ENCODE data around the gene KIAA0586.
"Not testable (repeated sequence)": the region's sequence is repeated elsewhere in the genome, so short reads cannot be mapped to it uniquely, and the experiment has no call there.

KIAA0586 gene

DNA sequence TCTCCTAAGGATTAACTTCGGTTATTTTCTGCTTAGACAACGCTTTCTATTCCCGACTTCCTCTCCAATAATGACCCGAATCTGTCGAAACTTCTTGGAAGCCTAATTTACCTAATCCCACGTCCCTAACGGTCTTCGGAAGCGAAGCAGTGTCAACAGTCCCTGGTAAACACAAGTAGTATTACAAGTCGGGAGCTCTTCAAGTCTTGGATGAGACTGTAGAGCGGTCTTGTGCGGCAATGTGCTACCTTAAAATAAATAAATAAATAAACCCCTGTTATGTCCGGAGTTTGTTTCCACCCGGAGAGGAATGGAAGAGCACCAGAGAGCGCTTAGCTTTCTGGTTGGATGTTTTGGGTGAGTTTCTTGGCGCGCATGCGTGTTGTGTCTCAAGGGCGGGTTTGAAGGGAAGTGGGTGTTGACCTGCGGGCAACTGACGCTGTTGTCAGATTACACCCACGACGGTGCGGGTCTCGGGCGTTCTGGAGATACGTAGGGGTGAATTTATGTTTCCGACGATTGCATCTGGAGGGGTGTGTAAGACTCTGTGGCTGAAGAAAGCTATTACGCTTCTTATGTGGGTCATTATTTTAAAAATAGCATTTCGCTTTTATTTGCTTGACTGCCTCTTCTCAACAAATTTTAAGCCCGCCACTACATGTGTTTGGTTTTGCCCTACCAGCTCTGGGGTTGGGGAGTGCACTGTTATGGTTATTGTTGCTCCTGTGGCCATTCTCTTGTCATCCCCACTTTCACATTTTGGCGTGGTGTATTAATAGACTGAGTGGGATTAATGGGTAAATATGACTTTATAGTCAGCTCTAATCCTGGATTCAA is at the start of gene KIAA0586, which contains the start of gene TIMM9:
Gene KIAA0586, plus strand, starts transcription at position 439 of the 837 bp plus-strand sequence. CDS start 546 bp downstream, outside the sequence.
Gene TIMM9, minus strand, starts transcription at position 251 of the 837 bp plus-strand sequence. CDS start 15,586 bp downstream, outside the sequence.
- DNase-seq, result peak; percentile 98

DNA sequence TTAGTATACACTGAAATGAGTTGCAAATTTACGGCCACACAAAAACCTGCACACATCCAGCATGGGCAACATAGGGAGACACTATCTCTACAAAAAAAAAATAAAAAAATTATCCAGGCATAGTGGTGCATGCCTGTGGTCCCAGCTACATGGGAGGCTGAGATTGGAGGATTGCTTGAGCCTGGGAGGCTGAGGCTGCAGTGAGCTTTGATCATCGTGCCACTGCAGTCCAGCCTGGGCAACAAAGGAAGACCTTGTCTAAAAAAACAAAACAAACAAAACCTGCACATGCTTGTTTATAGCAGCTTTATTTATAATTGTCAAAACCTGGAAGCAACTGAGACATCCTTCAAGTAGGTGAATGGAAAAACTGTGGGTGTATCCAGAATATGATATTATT is 36.7 kb upstream of the KIAA0586 start:
- no peak for DNase-seq

DNA sequence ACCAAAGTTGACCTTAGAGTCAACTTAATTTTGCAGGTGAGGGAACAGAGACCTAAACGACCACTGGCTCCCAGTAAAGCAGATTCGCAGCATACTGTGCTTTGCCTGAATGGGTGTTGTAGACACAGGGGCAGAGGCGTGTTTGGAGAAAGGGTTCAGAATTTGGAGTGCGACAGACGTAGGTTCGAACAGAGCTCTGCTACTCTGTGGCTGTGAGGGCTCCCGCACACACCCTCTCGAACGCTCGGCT is 32.0 kb upstream of the KIAA0586 start:
- no peak for DNase-seq

DNA sequence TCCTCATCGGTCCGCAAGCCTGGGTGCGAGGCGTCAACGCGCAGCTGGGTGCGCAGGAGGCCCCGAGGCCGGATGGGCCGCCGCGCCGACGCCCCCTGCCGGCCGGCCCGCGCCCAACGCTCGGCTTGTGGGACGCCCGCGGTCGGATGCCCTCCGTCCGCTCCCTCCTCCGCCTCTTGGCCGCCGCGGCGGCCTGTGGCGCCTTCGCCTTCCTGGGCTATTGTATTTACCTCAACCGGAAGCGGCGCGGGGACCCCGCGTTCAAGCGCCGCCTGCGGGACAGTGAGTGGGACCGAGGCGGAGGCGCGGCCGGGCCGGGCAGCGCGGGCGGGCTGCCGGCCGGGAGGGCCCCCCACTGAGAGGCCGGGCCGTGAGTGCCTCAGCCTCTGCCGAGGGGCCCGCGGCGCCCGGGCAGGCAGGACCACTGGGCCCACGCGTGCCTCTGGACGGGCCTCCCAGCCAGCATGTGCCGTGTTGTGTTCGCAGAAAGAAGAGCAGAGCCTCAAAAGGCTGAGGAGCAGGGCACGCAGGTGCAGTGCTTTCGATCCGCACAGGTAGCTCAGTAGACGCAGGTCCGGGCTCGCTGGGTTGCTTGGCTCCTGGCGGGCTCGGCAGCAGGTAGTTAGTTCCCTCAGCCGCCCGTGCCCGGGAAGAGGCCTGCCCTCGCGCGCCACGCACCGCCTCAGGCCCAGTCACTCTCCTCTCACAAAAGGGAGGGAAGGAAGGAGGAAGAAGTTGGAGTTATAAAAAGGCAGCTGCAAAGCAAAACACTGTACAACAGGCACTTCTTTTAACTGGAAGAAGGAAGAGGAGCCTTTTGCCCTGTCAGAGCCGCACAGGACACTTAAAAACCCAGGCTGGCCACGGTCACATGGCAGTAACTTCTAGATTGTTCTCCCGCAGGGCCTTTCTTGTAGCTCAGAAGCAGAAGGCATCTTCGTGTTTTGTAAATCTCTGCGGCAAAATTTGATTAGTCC is 31.4 kb upstream of the KIAA0586 start, which contains the start of gene TOMM20L:
Gene TOMM20L, plus strand, starts transcription at position 119 of the 977 bp plus-strand sequence. Its CDS starts 28 bp downstream, at position 147.
- DNase-seq, result peak; percentile 51 to 80

DNA sequence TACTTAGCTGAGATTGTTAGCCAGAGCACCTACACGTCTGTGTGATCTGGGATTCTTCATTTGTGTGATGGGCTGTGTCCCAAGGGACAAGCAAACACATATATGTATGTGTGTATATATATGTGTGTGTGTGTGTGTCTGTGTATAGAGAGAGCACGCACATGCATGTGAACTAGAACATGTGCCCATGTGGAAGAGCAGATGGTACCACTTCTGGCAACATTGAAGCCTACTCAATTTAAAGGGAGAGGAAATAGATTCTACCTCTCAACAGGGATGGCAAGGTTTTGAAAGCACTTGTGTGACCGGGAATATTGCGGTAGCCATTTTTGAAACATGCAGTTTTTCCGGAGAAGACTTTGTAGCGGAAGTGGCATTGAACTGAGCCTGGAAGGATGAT is 30.4 kb upstream of the KIAA0586 start:
- no peak for DNase-seq

DNA sequence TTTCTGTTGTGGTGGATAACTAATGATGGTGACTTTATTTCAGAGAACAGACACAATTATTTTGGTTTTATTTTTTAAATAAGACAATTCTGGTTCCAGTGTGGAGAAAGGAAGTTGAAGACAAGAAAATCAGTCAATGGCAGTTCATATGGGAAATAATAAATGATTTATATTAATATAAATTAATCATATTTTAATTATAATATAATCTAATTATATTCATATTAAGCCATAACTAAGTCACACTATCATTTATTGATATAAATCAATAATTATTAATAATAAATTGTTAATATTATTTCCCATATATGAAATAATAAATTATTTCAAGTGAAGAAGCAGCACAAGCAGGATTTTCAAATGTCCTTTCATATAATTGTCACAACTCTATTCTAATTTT is 29.0 kb upstream of the KIAA0586 start:
- DNase-seq, result no peak

DNA sequence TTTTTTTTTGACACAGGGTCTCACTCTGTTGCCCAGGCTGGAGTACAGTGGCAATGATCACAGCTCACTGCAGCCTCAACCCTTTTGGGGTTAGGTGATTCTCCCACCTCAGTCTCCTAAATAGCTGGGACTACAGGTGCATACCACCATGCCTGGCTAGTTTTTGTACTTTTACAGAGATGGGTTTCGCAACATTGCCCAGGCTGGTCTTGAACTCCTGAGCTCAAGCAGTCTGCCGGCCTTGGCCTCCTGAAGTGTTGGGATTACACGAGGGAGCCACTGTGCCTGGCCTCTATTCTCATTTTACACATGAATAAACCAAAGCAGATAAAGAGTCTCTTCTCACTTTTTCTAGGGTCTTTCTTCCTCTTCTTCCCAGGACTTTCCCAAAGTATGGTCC is 28.6 kb upstream of the KIAA0586 start:
- DNase-seq, result no peak

DNA sequence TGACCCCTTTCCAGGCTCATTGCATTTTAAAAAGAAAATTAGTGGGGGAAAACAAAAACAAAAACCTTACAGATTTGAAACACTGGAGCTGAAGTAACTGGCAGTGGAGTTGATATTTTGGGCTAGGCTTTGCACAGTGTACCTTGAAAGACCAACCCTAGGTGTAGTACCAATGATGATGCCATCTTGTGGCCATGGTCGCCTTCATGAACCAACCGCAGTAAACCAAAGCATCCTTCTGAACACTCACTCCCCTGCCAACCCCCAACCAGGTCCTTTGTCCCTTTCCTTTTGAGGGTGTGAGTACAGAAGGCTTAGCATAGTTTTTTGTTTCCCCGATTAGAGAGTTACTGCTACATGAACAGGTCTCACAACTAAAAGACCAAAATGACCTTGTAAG is 25.9 kb upstream of the KIAA0586 start:
- DNase-seq, result no peak

DNA sequence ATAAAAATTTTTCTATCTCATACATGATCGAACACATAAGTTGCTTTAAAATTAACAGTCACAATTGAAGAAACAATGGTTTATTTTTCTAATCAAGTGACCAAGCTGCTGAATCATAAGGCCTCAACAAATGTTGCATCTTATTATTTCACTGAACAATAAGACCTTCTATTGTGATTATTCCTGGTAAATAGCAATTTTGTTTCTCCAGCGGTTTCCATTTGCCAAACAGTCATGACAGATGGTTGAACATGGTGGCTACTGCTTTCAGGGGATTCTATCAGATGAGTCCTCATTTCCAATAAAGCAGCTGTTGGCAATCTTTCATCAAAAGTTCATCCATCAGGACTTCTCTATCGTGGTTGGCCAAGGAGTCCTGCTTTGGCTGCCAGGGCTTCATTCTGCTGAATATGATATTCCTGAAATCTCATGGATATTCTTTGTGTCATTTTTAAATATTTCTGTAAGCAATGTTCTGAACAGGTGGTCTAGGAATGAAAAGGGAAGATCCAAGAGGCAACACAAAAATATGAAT is 18.8 kb upstream of the KIAA0586 start:
- DNase-seq, result no peak

DNA sequence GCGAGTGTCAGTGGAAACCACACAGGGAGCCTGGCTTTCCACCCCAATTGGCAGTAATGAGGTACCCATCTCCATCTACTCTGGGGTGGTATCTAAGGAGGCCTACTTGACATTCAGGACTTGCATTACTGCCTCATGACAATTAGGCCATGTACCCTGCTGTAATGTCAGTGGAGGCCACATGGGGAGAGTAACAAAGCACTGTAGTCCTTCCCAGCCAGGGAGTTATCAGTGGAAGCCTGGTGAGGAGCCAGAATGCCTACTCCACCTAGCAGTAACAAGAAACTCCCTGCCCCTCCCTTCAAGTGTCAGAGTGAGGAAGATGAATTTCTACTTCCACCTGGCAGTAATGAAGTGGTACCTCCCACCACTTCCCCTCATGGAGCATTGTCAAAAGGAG is 12.7 kb upstream of the KIAA0586 start:
- no peak for DNase-seq

DNA sequence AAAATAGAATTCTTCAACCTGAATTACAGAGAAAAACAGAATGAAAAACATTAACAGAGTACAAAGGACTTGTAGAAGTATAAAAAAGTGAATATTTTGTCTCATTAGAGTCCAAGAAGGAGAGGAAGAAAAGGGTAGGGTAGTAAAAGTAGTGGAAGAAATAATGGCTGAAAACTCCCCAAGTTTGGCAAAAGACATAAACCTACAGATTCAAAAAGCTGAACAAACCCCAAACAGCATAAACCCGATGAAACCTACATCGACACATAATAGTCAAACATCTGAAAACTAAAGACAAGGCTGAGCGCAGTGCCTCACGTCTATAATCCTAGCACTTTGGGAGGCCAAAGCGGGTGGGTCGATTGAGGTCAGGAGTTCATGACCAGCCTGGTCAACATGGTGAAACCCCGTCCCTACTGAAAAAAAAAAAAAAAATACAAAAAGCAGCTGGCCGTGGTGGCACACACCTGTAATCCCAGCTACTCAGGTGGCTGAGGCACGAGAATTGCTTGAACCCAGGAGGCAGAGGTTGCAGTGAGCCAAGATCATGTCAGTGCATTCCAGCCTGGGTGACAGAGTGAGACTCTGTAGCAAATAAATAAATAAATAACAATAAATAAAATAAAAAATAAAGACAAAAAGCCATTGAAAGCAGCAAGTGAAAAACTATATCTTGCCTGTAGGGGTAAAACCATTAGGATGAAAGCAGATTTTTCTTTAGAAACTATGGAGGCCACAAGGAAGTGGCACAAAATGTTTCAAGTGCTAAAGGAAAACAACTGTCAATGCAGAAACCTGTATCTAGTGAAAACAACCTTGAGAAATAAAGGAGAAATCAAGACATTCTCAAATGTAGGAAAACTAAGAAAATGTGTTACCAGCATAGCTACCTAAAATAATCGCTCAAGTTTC is 11.6 kb upstream of the KIAA0586 start:
- DNase-seq, result no peak

DNA sequence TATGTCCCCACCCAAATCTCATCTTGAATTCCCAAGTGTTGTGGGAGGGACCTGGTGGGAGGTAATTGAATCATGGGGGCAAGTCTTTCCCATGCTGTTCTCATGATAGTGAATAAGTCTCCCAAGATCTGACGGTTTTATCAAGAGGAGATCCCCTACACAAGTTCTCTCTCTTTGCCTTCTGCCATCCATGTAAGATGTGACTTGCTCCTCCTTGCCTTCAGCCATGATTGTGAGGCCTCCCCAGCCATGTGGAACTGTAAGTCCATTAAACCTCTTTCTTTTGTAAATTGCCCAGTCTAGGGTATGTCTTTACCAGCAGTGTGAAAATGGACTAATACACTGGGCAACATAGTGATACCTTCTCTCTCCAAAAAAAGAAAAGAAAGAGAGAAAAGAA is 10.6 kb upstream of the KIAA0586 start:
- DNase-seq, result not testable (repeated sequence)

DNA sequence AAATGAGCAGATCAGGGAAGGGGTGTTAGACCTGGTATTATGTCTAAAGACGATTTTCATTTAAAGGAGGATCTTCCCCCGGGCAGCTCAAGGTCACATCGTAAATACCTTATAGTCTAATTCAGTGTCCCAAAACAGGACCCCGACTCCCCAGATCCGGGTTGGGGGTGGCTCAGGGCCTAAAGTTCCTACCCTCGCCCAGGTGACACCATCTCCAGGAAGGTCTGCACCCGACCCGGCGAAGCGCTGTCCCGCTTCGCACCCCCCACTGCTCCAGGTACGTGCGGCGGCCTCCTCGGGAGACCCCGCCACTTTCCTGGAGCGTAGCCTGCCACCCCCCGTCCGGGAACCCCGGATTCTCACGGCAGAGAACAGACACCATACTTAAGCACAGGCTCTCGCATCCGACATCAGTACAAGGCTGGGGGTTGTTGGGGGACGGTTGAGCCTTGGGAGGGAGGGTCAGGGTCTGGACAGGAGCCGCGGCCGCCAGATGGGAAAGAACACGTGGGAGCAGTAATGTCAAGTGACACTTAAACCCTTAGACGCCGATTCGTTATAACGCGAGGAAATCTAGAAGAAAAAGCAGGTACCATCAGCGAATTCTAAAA is 744 bp upstream of the KIAA0586 start:
- DNase-seq, result peak in 1 of 2 donors; percentile 46

DNA sequence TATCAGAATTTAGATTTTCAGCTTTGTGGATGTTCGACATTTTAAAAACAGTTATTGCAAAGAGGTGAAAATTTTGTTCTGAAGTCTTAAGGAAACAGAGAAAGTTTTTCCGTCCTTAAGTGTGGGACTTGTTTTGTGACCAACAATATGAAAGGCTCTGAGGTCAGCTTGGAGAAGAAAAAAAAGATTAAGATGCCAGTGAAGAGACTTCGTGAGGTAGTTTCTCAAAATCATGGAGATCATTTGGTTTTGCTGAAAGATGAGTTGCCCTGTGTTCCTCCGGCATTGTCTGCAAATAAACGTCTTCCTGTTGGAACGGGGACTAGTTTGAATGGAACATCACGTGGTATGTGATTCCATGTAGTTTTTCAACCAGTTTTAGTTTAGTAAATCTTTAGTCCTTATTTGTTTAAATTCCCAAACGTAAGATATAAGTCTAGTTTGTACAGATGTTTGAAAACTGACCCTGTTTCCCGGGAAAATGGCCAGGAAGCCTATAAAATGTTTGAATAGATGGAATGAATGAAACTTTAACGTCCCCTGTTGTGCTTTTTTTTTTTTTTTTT is 682 bp downstream of the KIAA0586 start:
- DNase-seq, result peak; percentile 24 to 39

DNA sequence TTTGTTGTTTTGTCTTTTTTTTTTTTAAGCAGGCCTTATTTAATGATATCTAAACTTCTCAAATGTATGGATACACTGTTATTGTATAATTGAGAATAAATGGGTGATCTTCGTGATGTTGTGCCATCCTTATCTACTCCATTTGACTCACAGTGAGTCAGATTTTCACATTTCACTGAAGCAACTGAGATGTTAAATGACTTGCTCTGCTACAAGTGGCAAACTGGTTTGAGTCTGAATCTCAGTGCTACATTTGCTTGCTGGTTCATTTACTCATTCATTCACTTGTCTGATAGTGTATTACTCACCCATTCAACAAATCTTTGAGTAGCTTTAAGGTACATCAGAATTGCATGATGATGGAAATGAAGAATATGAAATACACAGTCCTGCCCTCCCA is 2.6 kb downstream of the KIAA0586 start:
- no peak for DNase-seq

DNA sequence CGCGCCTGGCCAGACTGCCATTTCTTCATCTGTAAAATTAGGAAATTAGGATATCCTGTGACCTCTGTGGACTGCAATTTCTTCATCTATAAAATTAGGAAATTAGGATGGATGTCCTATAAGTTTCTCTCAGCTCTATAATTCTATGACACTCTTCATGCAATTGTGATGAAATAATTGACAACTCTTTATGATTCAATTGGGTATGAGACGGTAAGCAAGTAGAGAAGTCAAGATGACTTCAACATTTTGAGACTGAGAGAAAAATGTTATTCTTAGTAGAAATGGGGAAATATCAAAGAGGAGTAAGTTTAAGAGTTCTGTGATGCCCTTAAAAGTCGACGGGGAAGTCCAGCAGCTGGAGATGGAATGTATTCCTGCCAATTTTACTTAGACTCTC is 12.0 kb downstream of the KIAA0586 start:
- peak; percentile 67 to 71 for DNase-seq

DNA sequence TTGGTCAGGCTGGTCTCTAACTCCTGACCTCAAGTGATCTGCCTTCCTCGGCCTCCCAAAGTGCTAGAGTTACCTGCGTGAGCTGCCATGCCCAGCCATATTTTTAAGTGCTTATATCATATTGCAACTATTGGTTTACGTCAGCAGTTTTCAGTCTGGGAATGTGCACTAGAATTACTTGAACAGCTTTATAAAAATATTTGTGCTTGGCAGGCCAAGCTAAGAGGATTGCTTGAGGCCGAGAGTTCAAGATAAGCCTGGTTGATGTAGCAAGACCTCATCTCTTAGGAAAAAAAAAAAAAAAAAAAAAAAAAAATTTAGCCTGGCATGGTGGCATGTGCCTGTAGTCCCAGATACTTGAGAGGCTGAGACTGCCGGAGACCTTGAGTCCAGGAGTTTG is 17.1 kb downstream of the KIAA0586 start:
- no peak for DNase-seq

DNA sequence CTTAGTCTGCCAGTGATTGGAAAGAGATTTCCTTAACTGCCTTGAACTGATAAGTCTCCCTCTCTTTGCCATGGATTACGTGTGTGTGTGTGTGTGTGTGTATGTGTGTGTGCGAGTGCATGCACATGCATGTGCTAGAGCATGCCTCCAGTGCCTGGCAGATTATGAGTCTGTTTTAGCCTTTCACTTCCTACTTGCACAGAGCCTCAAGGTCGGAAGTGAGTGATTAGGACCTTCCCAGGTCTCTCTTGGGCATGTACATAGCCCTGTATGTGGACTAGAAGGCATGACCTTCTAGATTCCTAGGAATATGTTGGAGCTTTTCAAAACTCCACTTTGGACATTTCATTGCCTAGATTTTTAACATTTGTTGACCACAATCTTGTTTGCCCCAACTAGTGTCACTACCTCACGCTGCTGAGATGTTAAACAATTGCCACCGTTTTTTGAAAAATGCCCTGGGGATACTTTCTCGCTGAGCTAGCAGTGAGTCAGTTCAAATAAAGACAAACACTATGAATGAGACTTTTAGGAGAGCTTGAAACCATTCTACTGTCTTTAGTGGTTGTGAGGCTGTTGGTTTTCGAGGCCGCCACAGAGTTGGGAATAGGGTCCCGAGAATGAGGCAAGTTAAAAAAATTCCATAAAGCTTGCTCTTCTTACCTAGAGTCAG is 28.2 kb downstream of the KIAA0586 start:
- no peak for DNase-seq

DNA sequence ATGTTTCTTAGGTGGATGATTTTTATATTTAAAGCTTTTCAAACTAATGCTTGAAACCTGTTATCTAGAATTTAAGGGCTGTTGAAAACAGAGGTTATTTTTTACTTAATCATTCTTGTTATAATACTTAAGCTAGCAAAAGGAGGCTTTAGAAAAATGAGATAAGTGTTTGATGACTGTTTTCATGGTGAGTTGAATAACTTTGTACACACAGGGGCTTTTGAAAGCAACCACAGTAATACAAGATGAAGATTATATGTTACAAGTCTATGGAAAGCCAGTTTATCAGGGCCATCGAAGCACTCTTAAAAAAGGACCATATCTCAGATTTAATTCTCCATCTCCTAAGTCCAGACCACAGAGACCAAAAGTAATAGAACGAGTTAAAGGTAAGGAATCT is 33.3 kb downstream of the KIAA0586 start:
- no peak for DNase-seq

DNA sequence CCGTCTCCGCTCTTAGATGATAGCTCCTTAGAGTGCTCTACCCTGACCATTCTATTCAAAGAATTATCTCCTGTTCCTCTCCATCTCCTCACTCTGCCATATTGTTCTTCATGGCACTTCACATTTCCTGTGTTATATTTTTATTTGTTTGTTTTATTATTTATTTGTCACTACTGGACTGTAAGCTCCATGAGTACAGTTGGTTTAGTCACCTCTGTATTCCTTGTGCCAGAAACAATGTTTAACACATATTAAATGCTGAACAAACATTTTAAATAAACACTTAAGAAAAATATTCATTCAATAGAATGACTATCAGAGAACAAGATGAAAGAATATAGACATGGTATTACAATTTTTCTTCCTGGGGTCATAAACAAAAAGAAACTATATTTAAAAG is 35.6 kb downstream of the KIAA0586 start:
- no peak for DNase-seq

DNA sequence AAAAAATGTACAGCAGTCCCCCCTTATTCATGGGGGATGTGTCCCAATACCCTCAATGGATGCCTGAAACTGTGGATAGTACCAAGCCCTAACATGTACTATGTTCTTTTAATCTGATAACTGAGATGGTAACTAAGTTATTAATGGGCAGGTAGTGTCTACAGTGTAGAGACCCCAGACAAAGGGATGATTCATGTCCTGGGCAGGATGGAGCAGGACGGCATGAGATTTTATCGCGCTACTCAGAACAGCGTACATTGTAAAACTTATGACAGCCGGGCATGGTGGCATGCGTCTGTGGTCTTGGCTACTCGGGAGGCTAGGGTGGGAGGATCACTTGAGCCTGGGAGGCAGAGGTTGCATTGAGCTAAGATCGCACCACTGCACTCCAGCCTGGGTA is 37.1 kb downstream of the KIAA0586 start:
- no peak for DNase-seq
